Trophoblast cell (in vitro differentiated cells and primary cell): ENCODE data around the gene IKBKG.
A peak's percentile ranks its signal among the peaks of the same experiment; 100 is the strongest.

Experiments used
- DNase-seq, 2 donors: peaks; one replicate each; pipeline ENCODE4 v3.0.0-alpha.2; 2016
- H2AFZ ChIP-seq: 2 replicates; pipeline ENCODE4 v1.6.1; 2013; ENCODE audit warnings: low read length, moderate library complexity, mild to moderate bottlenecking; ENCODE audit not compliant: insufficient read depth, poor library complexity
- H2AK5ac ChIP-seq: 2 replicates; pipeline ENCODE4 v1.6.1; 2013; ENCODE audit warnings: mild to moderate bottlenecking, low read length
- H2BK120ac ChIP-seq: 2 replicates; pipeline ENCODE4 v1.6.1; 2013; ENCODE audit warnings: low read length, mild to moderate bottlenecking, moderate library complexity; ENCODE audit not compliant: insufficient read depth, poor library complexity
- H2BK12ac ChIP-seq: 2 replicates; pipeline ENCODE4 v1.6.1; 2013; ENCODE audit warnings: mild to moderate bottlenecking, low read length, moderate library complexity
- H2BK5ac ChIP-seq: 2 replicates; pipeline ENCODE4 v1.6.1; 2013; ENCODE audit warnings: low read length, low read depth, moderate library complexity, mild to moderate bottlenecking; ENCODE audit not compliant: poor library complexity
- H3K14ac ChIP-seq: 2 replicates; pipeline ENCODE4 v1.6.1; 2013; ENCODE audit warnings: mild to moderate bottlenecking, low read length
- H3K18ac ChIP-seq: 2 replicates; pipeline ENCODE4 v1.6.1; 2013; ENCODE audit warnings: mild to moderate bottlenecking, low read length
- H3K23ac ChIP-seq: 2 replicates; pipeline ENCODE4 v1.6.1; 2013; ENCODE audit warnings: low read length
- H3K27ac ChIP-seq: 2 replicates; pipeline ENCODE4 v1.5.1; 2013; ENCODE audit warnings: low read depth, mild to moderate bottlenecking, inconsistent platforms, low read length, moderate library complexity
- H3K27me3 ChIP-seq: 2 replicates; pipeline ENCODE4 v1.6.1; 2013; ENCODE audit warnings: inconsistent platforms, mild to moderate bottlenecking, low read length, moderate library complexity; ENCODE audit not compliant: insufficient read depth
- H3K36me3 ChIP-seq, 2 experiments: 1 replicate in 1 of 2; 2 replicates in 1 of 2; pipeline ENCODE4 v1.6.1; 2013; ENCODE audit warnings: low read length in 2 of 2, mild to moderate bottlenecking in 2 of 2, moderate library complexity in 1 of 2; ENCODE audit not compliant: insufficient read depth in 2 of 2, control insufficient read depth in 1 of 2
- H3K4ac ChIP-seq: 2 replicates; pipeline ENCODE4 v1.6.1; 2013; ENCODE audit warnings: low read depth, mild to moderate bottlenecking, low read length, moderate library complexity
- H3K4me1 ChIP-seq, 2 experiments: 1 replicate in 1 of 2; 2 replicates in 1 of 2; pipeline ENCODE4 v1.6.1; 2013; ENCODE audit warnings: low read length in 2 of 2, mild to moderate bottlenecking in 2 of 2, moderate library complexity in 1 of 2; ENCODE audit not compliant: insufficient read depth in 2 of 2, control insufficient read depth in 1 of 2
- H3K4me2 ChIP-seq: 2 replicates; pipeline ENCODE4 v1.6.1; 2013; ENCODE audit warnings: inconsistent platforms, mild to moderate bottlenecking, low read length, moderate library complexity
- H3K4me3 ChIP-seq: 2 replicates; pipeline ENCODE4 v1.5.1; 2013; ENCODE audit warnings: mild to moderate bottlenecking, low read depth, low read length, inconsistent platforms
- H3K79me1 ChIP-seq: one replicate; pipeline ENCODE4 v1.6.1; 2013; ENCODE audit warnings: low read length
- H3K79me2 ChIP-seq: 2 replicates; pipeline ENCODE4 v1.6.1; 2013; ENCODE audit warnings: low read length, mild to moderate bottlenecking; ENCODE audit not compliant: control insufficient read depth, insufficient read depth, poor library complexity
- H3K9ac ChIP-seq: 2 replicates; pipeline ENCODE4 v1.6.1; 2013; ENCODE audit warnings: mild to moderate bottlenecking, low read length
- H3K9me3 ChIP-seq: 2 replicates; pipeline ENCODE4 v1.6.1; 2013; ENCODE audit warnings: low read depth, mild to moderate bottlenecking, control low read depth, inconsistent platforms, low read length; ENCODE audit not compliant: insufficient read depth
- H4K12ac ChIP-seq: 2 replicates; pipeline ENCODE4 v1.6.1; 2013; ENCODE audit warnings: low read depth, mild to moderate bottlenecking, low read length, moderate library complexity
- H4K8ac ChIP-seq: 2 replicates; pipeline ENCODE4 v1.6.1; 2013; ENCODE audit warnings: low read depth, mild to moderate bottlenecking, low read length, moderate library complexity
- H4K91ac ChIP-seq: one replicate; pipeline ENCODE4 v1.6.1; 2013; ENCODE audit warnings: low read depth, mild to moderate bottlenecking, low read length, moderate library complexity
- WGBS: extraction: QIAGEN DNeasy Blood & Tissue Kit; methylation state at CpG from one replicate; pipeline ENCODE4 v1.1.7; 2013; ENCODE audit warnings: missing lambda C conversion rate; ENCODE audit not compliant: insufficient read length, insufficient coverage; ENCODE audit errors: extremely low coverage; 5-methylcytosine and 5-hydroxymethylcytosine counted together

IKBKG gene

DNA sequence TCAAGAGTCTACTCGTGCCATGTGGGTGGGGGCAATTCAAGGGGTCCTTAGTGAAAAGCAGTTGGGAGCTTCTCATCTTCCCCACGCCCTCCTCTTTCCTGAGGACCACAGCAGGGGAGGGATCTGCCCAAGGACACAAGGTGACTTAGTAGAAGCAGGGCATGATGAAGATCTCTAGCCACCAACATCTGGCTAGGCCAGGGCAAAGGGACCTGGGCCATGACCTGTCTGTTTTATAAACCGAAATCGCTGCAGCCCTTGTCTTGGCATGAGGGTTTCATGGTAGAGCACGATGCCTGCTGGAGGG is 5.9 kb upstream of the IKBKG start:
- no peak for DNase-seq
- no CpG with 5 or more reads among the region's 5 CpGs for WGBS
- no peak overlapping the region for H2BK12ac ChIP-seq
- H3K18ac ChIP-seq, result no peak overlapping the region
- no peak overlapping the region for H2BK5ac ChIP-seq
- peaks cover 8% of the 10 kb centered on the region for H3K79me2 ChIP-seq
- no peaks in the 10 kb centered on the region for H3K27me3 ChIP-seq
- no peak overlapping the region for H3K9ac ChIP-seq
- H2BK120ac ChIP-seq, result no peak overlapping the region
- H3K4me1 ChIP-seq, result peaks cover 15 to 26% of the 10 kb centered on the region in 2 experiments
- H3K9me3 ChIP-seq, result no peaks in the 10 kb centered on the region
- no peak overlapping the region for H3K23ac ChIP-seq
- H3K14ac ChIP-seq, result no peak overlapping the region
- H2AK5ac ChIP-seq, result no peak overlapping the region
- no peak overlapping the region for H3K4me3 ChIP-seq
- H3K79me1 ChIP-seq, result peaks cover 11% of the 10 kb centered on the region
- H4K8ac ChIP-seq, result no peak overlapping the region
- H3K4ac ChIP-seq, result no peak overlapping the region
- H4K12ac ChIP-seq, result no peak overlapping the region
- H2AFZ ChIP-seq, result no peak overlapping the region
- no peak overlapping the region for H3K4me2 ChIP-seq
- peak overlapping the region; percentile 78 for H3K27ac ChIP-seq
- H4K91ac ChIP-seq, result peak overlapping the region; percentile 1
- peaks cover 24 to 28% of the 10 kb centered on the region in 2 experiments for H3K36me3 ChIP-seq

DNA sequence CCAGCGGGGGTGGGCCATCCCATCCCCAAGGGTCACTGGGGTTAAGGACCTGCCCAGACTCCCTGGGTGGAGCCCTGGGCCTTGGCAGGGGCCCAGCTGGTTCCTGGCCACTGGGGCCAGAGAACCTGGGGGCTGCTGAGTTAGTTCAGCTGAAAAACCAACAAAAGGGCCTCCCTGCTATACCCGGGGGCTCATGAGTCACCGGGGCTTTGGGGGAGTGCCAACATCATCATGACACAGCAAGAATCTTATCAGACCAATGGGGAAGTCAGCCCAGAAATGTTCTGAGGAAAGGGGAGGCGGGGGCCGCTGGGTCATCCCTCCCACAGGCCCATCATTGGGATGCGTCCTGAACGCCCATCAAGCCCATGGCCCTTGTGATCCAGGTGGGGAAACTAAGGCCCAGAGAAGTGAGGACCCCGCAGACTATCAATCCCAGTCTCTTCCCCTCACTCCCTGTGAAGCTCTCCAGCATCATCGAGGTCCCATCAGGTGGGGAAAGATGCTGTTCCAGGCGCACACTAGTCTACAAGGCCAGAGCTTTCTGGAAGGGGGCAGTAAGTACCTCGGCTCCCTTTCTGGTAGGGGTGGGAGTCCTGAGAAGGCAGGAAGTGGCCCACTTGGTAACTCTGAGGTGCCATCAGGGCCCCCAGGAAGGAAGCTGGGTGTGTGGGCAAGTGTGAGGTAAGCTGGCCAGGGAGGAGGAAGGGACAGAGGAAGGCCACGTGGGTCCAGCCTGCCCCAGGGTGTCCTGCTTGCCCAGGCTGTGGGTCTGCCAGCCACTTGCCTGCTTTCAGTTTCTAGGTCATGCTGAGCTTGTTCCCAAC is 5.3 kb upstream of the IKBKG start:
- Histone ChIP-seq H3K4ac (no peak overlapping the region), H3K79me1 (peaks cover 14% of the 10 kb centered on the region), H3K4me2 (no peak overlapping the region), H4K8ac (peak overlapping the region; percentile 52), H2BK120ac (peak overlapping the region; percentile 53), H3K36me3 (peaks cover 24 to 28% of the 10 kb centered on the region in 2 experiments), H3K4me3 (no peak overlapping the region), H3K4me1 (peaks cover 15 to 26% of the 10 kb centered on the region in 2 experiments), H3K27me3 (no peaks in the 10 kb centered on the region), H3K23ac (no peak overlapping the region), H3K18ac (peak overlapping the region; percentile 64), H3K79me2 (peaks cover 8% of the 10 kb centered on the region), H2AK5ac (peak overlapping the region; percentile 29), H4K12ac (peak overlapping the region; percentile 74), H3K14ac (peak overlapping the region; percentile 75), H4K91ac (peak overlapping the region; percentile 53), H2AFZ (no peak overlapping the region), H2BK12ac (peak overlapping the region; percentile 74), H3K27ac (peak overlapping the region; percentile 78), H3K9ac (no peak overlapping the region), H2BK5ac (peak overlapping the region; percentile 47), H3K9me3 (no peaks in the 10 kb centered on the region)
- no CpG with 5 or more reads among the region's 12 CpGs for WGBS
- no peak for DNase-seq

DNA sequence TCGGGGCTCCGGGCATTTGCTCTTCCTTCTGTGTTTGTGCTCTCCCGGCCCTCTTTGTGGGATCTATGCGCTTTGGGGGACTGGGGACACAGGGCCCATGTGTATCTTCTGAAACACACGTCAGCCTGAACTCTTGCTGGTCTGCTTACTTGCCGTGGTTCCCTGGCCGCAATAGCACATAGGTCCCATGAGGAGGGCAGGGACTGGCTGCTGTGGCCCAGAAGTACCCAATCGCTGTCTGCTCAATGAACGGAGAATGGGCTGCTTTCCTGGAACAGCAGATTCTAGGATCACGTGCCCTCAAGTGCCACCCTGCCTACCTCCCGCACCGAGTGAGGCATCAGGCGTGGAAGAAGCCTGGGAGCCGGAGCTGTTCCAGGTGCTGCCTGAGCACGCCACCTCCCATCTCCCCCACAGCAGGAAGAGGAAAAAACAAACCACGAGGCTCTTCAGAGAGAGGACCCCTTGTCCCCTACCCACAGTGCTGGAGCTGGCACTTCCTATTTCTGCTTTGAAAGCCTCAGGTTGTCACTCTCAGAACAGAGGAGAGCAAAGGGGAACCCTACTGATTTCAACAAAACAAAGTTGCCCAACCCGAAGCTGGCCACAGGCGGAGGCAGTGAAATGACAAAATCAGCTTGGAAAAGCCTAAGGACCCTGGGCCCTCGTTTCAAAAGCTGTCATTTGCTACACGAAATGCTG is 4.5 kb upstream of the IKBKG start:
- no CpG with 5 or more reads among the region's 20 CpGs for WGBS

DNA sequence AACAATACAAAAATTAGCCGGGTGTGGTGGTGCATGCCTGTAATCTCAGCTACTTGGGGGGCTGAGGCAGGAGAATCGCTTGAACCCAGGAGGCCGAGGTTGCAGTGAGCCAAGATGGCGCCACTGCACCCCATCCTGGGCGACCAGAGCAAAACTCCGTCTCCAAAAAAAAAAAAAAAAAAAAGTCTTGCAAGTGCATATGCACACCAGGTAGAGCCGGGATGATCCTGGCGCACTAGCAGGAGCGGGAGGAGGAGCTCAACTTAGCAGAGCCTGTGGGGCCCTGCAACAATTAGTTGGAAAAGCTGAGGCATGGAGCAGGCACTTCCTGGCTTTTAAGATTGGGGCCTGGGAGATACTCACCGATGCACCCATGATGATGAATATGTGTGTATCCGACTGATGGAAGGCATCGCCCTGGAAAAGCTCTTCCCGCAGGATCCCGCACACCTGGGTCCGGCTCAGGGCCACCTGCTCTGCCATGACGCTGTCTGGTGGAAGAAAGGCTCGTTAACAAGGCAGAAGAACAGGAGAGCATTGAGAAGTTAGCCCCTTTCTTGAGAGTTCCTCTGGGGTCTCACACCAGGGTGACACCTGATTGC is 1.6 kb upstream of the IKBKG start:
- Histone ChIP-seq H3K79me2 (peaks cover 9% of the 10 kb centered on the region), H4K12ac (no peak overlapping the region), H3K27me3 (no peaks in the 10 kb centered on the region), H3K79me1 (peaks cover 15% of the 10 kb centered on the region), H4K8ac (no peak overlapping the region), H3K9me3 (no peaks in the 10 kb centered on the region), H3K36me3 (peaks cover 14 to 22% of the 10 kb centered on the region in 2 experiments), H3K4me3 (no peak overlapping the region), H3K4me1 (peaks cover 15 to 23% of the 10 kb centered on the region in 2 experiments), H3K18ac (no peak overlapping the region), H4K91ac (peak overlapping the region; percentile 70), H3K23ac (no peak overlapping the region), H2BK120ac (no peak overlapping the region), H2AK5ac (no peak overlapping the region), H2BK12ac (no peak overlapping the region), H2BK5ac (no peak overlapping the region), H3K4ac (no peak overlapping the region), H3K27ac (no peak overlapping the region), H2AFZ (no peak overlapping the region), H3K9ac (peak overlapping the region; percentile 15), H3K14ac (no peak overlapping the region), H3K4me2 (peak overlapping the region; percentile 79)
- no CpG with 5 or more reads among the region's 17 CpGs for WGBS
- no peak for DNase-seq

More for the DNA sequence above, 4.5 kb upstream of the IKBKG start:
- Histone ChIP-seq H3K18ac (peak overlapping the region; percentile 64), H3K23ac (no peak overlapping the region), H3K4ac (no peak overlapping the region), H2AFZ (no peak overlapping the region), H3K4me3 (no peak overlapping the region), H4K91ac (peak overlapping the region; percentile 53), H4K12ac (no peak overlapping the region), H4K8ac (peak overlapping the region; percentile 30), H3K4me1 (peaks cover 15 to 26% of the 10 kb centered on the region in 2 experiments), H3K79me2 (peaks cover 10% of the 10 kb centered on the region), H3K27me3 (no peaks in the 10 kb centered on the region), H3K9ac (no peak overlapping the region), H3K4me2 (no peak overlapping the region), H2BK120ac (no peak overlapping the region), H3K27ac (peak overlapping the region; percentile 78), H3K9me3 (no peaks in the 10 kb centered on the region), H3K79me1 (peaks cover 18% of the 10 kb centered on the region), H3K36me3 (peaks cover 24 to 28% of the 10 kb centered on the region in 2 experiments), H2BK5ac (no peak overlapping the region), H2AK5ac (peak overlapping the region; percentile 29), H2BK12ac (peak overlapping the region; percentile 74), H3K14ac (no peak overlapping the region)
- DNase-seq, result peak in 1 of 2 donors; percentile 10
